ENCODE results near the gene CEP78.
"Not testable (repeated sequence)": the region's sequence is repeated elsewhere in the genome, so short reads cannot be mapped to it uniquely, and the experiment has no call there.

CEP78 gene

DNA sequence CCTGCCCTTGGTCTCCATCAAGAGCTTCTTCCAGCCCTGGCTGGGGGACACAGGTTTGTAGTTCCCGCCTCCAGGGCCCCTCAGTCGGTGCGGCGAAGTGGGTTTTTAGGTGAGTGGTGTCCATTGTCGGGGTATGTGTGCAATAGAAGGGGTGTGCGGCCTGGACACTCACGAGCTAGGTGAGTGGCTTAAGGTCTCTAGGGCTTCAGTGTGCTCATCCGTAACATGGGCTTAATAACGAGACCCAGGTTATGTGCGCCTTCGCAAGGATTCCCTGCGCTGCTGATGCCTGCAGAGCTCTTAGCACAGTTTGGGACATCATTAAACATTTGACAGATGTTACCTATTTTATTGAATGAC is 656 bp downstream of the CEP78 start:
- no peak for DNase-seq (ENCODE audit: low spot score)

- DNase-seq (ENCODE audit: low spot score): no peak
These were observed 2.5 kb downstream of the CEP78 start for GRCh38 chr9:78238046-78239038.

- DNase-seq (ENCODE audit: low spot score): no peak
These were observed 3.6 kb downstream of the CEP78 start for GRCh38 chr9:78239506-78239905.

- DNase-seq (ENCODE audit: low spot score): no peak
These were observed 6.2 kb downstream of the CEP78 start for GRCh38 chr9:78242041-78242440.

- no peak for DNase-seq (ENCODE audit: low spot score)
These were observed 7.3 kb downstream of the CEP78 start for GRCh38 chr9:78243130-78243529.

DNA sequence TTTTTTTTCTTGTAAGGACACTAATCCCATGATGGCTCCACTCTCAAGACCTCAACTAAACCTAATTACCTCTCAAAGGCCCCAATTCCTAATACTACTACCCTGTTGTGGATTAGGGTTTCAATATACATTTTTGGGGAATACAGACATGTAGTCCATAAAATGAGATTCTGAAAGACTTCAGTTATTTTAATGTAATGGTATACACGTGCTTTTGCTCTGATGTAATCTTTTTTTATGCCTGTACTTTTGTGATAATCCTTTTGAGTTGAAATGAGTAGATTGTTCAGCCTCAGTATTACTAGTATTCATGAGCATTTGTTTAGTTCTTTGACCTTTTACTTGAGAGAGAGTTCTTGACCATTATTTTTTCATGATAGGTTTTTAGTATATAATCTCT is 9.5 kb downstream of the CEP78 start:
- DNase-seq (ENCODE audit: low spot score): no peak

DNA sequence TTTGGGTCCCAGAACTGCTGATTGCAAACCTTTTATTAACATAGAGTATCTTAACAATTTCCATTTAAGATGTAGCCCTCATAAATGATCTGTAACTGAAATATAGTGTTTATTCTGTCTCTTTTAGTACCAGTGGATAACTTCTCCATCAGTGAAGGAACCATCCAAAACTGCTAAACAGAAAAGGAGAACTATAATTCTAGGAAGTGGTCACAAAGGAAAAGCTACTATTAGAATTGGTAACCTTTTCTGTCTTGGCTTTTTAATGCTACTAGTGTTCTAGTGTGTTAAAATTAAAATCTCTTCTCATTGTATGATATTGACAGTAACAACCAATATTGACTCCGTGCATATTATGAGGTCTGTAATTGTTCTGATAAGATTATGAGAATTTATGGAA is 12.8 kb downstream of the CEP78 start:
- DNase-seq (ENCODE audit: low spot score): no peak

- no peak for DNase-seq (ENCODE audit: low spot score)
These were observed 13.7 kb downstream of the CEP78 start for GRCh38 chr9:78249542-78249941.

DNA sequence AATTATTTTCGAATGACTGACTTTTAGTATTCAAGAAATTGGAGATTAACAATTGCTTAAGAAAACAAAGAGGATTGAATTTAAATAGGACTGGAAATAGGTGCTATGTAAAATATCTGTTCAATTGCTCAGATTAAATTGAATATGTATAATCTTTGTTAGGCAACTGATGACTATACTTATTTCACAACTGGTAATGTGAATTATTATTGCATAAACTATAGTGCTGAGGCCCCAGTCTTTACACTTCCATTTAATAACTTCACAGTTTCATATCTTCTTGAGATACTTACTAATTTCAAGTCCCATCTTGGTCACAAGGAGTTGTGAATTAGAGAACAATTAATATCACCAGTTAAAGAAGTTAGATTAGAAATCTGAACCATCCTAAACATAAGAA is 16.7 kb downstream of the CEP78 start:
- DNase-seq (ENCODE audit: low spot score): no peak

- no peak for DNase-seq (ENCODE audit: low spot score)
These were observed 17.4 kb downstream of the CEP78 start for GRCh38 chr9:78253285-78253684.

DNA sequence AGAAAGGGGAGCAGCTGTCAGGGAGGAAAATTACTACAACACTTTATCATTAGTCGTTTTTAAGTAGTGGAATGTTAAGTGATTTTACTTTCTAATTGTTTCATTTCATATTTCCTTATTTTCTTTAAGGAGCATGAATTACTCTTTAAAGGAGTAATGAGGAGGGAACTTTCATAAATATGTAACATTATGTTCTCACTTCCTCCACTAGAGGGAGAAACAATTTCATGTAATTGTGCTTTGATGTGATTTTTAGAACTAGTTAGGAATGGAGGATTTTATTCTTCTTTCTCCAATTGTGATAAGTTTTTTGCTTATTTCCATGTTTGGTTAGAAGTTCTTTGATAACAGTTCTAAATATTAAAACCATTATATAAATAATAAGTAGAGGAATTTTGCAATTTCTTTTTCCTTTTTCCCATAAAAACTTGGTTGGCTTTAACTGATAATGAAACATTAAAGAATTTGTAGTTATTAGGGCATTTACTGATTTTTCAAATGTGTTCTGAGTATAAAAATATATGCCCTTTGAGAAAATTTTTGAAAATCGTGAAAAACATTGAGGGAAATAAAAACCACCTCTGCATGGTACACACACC is 25.6 kb downstream of the CEP78 start:
- peak; percentile 60 for DNase-seq (ENCODE audit: low spot score)

DNA sequence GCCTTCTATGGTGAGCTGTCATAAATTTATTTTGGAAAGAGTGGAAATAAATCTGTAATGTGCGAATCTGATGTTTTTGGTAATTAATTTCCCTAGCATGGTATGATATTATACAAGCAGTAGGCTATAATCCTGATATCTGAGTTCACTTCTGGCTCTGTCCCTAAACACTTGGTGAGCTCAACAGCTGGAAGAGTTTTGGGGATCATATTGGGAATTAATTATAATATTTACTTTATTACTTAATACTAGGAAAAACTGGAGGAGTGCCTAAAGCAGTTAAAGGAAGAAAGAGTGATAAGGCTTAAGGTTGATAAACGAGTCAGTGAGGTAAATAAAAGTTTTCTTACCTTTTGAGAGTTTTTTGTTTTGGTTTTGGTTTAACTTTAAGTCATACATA is 26.8 kb downstream of the CEP78 start:
- DNase-seq (ENCODE audit: low spot score): no peak

DNA sequence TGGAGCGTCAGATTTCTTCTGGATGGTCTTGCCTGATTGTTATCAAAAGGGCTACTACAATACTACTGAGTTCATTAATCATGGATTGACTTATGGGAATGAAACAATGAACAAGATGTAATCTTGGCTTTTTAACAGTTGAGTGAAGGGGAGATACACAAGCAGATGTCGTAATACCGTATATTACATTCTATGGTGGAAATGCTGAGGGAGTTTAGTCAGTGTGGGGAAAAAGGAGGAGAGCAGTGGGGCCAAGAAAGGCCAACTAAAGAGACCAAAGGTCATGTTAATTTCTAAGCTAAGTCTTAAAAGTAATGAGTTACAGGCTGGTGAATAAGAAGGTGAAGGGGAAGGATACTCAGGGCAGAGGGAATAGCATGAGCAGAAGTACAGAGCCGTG is 32.0 kb downstream of the CEP78 start:
- no peak for DNase-seq (ENCODE audit: low spot score)

DNA sequence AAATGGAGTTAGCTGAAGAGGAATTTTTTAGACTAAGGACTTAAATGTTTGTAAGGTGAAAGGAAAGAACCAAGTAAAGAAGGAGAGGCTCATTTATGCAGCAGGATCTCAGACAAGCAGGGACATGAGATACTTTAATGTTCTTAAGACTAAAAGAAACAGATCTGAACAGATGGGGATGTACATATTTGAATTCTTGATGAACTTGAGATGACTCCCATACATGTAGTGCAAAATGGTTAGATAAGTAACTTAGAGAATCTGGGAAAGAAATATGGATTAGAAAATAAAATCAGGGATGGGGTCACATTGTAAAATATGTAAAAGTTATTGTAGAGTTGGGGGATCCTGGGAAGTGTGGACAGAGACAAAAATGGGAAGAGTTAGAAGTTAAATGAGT is 33.9 kb downstream of the CEP78 start:
- DNase-seq (ENCODE audit: low spot score): no peak

- DNase-seq (ENCODE audit: low spot score): no peak
These were observed 36.4 kb downstream of the CEP78 start for GRCh38 chr9:78272307-78272706.

DNA sequence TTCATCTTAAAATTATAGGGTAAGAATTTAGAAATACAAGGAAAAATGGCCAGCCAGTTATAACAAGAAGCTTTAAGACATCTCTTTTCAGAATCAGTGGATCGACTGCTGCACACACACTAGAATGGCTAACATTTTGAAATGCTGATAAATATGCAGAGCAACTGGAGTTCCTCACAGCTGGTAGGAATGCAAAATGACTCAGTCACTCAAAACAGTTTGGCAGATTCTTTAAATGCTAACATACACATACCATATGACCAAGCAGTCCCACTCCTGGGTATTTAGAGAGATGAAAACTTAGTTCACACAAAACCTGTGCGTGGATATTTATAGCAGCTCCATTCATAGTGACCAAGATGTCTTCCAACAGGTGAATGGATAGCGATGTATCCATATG is 37.9 kb downstream of the CEP78 start:
- no peak for DNase-seq (ENCODE audit: low spot score)

DNA sequence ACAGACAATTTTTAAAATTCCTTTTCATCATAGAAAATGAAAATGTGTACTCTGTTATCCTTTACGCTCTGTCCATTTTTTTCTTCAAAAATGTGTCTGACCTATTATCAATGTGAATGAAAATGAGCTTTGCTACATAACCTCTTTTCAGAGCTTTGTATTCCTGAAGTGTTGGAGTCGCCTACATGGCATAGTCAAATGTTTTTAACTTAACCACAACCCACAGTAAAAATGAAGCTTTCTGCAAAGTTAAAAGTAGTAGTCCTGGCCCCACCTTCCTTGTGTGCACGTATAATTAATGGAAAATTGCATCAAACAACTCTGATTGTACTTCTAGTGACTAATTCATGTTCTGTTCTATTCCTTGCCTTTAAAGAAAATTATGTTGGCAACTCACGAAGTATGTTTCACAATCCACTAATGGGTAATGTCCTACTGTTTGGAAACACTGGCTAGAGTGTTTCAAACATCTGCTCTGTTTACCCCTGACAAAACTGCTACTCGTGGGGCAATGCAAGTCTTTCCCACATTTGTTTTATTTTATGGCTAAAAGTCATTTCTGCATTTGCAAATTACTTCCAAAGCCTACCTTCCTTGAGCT is 42.4 kb downstream of the CEP78 start:
- DNase-seq (ENCODE audit: low spot score): no peak

- DNase-seq (ENCODE audit: low spot score): no peak
These were observed 42.9 kb downstream of the CEP78 start for GRCh38 chr9:78278801-78279200.

DNA sequence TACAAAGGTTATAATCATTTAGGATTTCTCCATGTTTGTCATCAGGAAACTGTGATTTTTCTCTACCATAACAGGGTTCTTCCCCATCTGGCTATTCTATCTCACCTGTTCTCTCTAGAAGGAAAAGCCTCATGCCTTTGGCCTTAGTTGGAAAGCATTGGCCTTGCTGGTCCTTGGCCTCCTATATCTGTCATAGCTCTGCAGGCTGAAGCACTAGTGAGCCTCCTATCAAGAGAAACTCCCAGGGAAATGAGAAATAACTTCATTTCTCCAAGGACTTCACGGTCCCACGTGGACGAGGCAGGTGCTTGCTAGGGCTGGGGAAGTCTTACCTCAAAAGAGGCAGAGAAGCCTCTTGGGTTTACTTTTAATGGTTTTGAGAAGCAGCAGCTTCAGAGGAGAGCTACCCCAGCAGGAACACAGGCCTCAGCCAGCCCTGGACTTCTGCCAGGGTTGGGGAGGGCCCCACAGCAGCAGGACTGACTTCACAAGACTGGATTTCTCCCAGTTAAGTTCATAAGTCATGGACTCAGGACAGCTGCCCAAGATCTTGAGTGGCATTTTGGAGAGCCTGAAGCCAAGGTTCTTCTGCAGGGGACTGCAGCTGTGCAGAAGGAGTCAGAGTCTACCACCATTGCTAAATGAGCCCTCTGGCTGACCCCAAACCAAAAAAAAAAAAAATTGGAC is 45.2 kb downstream of the CEP78 start:
- peak; percentile 54 for DNase-seq (ENCODE audit: low spot score)

DNA sequence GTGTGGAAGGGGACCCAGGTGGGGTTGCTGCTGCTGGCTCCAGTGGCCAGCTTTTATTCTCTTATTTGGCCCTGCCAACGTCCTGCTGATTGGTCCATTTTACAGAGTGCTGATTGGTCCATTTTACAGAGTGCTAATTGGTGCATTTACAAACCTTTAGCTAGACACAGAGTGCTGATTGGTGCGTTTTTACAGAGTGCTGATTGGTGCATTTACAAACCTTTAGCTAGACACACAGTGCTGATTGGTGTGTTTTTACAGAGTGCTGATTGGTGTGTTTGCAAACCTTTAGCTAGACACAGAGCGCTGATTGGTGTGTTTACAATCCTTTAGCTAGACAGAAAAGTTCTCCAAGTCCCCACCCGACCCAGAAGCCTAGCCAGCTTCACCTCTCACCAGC is 48.3 kb downstream of the CEP78 start:
- not testable (repeated sequence) for DNase-seq (ENCODE audit: low spot score)

GRCh38 chr9:78286125-78286524 is 50.2 kb downstream of the CEP78 start:
- DNase-seq (ENCODE audit: low spot score): no peak

DNA sequence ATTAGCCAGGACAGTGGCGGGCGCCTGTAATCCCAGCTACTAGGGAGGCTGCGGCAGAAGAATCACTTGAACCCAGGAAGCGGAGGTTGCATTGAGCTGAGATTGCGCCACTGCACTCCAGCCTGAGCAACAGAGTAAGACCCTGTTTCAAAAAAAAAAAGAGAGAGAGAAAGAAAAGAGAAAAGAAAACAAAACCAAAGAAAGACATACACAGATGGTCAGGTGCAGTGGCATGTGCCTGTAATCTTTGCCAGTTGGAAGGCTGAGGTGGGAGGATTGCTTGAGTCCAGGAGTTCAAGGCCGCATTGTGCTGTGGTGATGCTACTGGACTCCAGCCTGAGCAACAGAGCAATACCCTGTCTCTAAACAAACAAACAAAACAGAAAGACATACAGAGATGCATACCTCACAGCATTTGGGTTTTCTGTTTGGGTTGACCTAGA is 51.1 kb downstream of the CEP78 start:
- DNase-seq (ENCODE audit: low spot score): no peak
